ENCODE results near the gene CBFB. TPM values are rescaled to one million over a fixed set of nuclear protein-coding genes. Genes with fewer than 3 reads are reported as not detected.

CBFB gene
- total and polyA plus RNA-seq, 2 of the 4 experiments (the other 2 are of a cell fraction) = 44.2 to 48.0 TPM

- 100% methylated on average over 1 of the region's 9 CpGs; no CpG with 5 or more reads in 1 of the 2 experiments for WGBS, 2 experiments (ENCODE audit: extremely low coverage in 2 of 2, insufficient read length in 1 of 2)
- H3K27ac ChIP-seq (ENCODE audit: insufficient read depth, low read length) = no peak overlapping the region
- H2BK20ac ChIP-seq (ENCODE audit: low read depth, low read length) = no peak overlapping the region
- no peak overlapping the region for H3K9ac ChIP-seq (ENCODE audit: low read depth, low read length)
- H2AK5ac ChIP-seq (ENCODE audit: low read depth, low read length) = no peak overlapping the region
- H3K9me1 ChIP-seq (ENCODE audit: insufficient read depth, low read length) = peaks cover 4% of the 10 kb centered on the region; the same call in 1 of the 2 replicates
- H2AFZ ChIP-seq (replicated peaks; ENCODE audit: low read length, poor library complexity) = no peak overlapping the region
- ChIA-PET CTCF (no interaction called here), POLR2A (ENCODE audit: unreplicated experiment) (no interaction called here)
- H4K5ac ChIP-seq (ENCODE audit: low read depth, low read length) = no peak overlapping the region
- H3K27me3 ChIP-seq (ENCODE audit: control insufficient read depth, insufficient read depth, low read length) = no peaks in the 10 kb centered on the region
- no peak overlapping the region for H4K8ac ChIP-seq (ENCODE audit: low read depth in 2 of 2, low read length in 2 of 2)
- no peak overlapping the region for H3K4me2 ChIP-seq (ENCODE audit: low read depth, low read length)
- H3K56ac ChIP-seq (ENCODE audit: extremely low read depth, insufficient read depth, low read length) = no peak overlapping the region
- H3K4me3 ChIP-seq (ENCODE audit: insufficient read depth, low read depth, low read length) = no peak overlapping the region
- H2BK15ac ChIP-seq (ENCODE audit: low read depth, low read length) = no peak overlapping the region
- no peak overlapping the region for H3K18ac ChIP-seq (ENCODE audit: low read depth, low read length)
- H3K14ac ChIP-seq (replicated peaks; ENCODE audit: low read depth, low read length) = no peak overlapping the region
- no peak overlapping the region for H2BK5ac ChIP-seq (ENCODE audit: low read depth, low read length, poor library complexity, severe bottlenecking)
- no peak for DNase-seq
- no peaks in the 10 kb centered on the region; the same call in 1 of the 2 replicates for H4K20me1 ChIP-seq (ENCODE audit: insufficient read depth, low read length)
- no peaks in the 10 kb centered on the region for H3K4me1 ChIP-seq (ENCODE audit: control insufficient read depth, insufficient read depth, low read length)
- dilution Hi-C loops (cut with HindIII; ENCODE audit: low sequenced_read_pairs, unreplicated experiment) = no loop called here
- no peaks in the 10 kb centered on the region for H3K9me3 ChIP-seq (ENCODE audit: control insufficient read depth, insufficient read depth, low read length)
- H3K79me1 ChIP-seq (ENCODE audit: low read depth in 1 of 2, low read length in 2 of 2) = peaks cover 0 to 1% of the 10 kb centered on the region in 2 experiments; a peak in 2 of 4 replicates
- ATAC-seq (ENCODE audit: low read depth) = no peak
- H3K23ac ChIP-seq (ENCODE audit: low read depth, low read length) = no peak overlapping the region
- H3K36me3 ChIP-seq (ENCODE audit: control insufficient read depth, insufficient read depth, low read length) = peaks cover 69% of the 10 kb centered on the region
- no peak overlapping the region for H2AK9ac ChIP-seq (replicated peaks; ENCODE audit: low read depth, low read length, poor library complexity)
- BruUV-seq (replicated peaks) = no TSS peak
- intact Hi-C loops (cut with micrococcal nuclease) = no loop called here
- no peak overlapping the region for H2BK120ac ChIP-seq (ENCODE audit: low read depth, low read length)
- in situ Hi-C loops (cut with MboI; ENCODE audit: low sequenced_read_pairs) = no loop called here
- TF ChIP-seq SMC3 (IDR thresholded peaks at IDR 0.05; ENCODE audit: low read depth, low read length) (no peak), CHD1 (IDR thresholded peaks at IDR 0.05; ENCODE audit: low read depth, low read length) (no peak), FOS (IDR thresholded peaks at IDR 0.05; ENCODE audit: low read depth, low read length) (no peak), RAD21 (IDR thresholded peaks at IDR 0.05; ENCODE audit: low read length) (no peak), MAZ (IDR thresholded peaks at IDR 0.05; ENCODE audit: borderline replicate concordance, low read depth, low read length) (no peak), NFE2L2 (IDR thresholded peaks at IDR 0.05; ENCODE audit: low read depth, low read length) (no peak), MAFK (IDR thresholded peaks at IDR 0.05; ENCODE audit: low read depth, low read length) (no peak), BHLHE40 (IDR thresholded peaks at IDR 0.05; ENCODE audit: low read depth, low read length) (no peak), POLR2A (IDR thresholded peaks at IDR 0.05; ENCODE audit: low read depth, low read length) (no peak)
- H3K4ac ChIP-seq (ENCODE audit: low read depth, low read length) = no peak overlapping the region
- H4K91ac ChIP-seq (ENCODE audit: insufficient read depth, low read depth, low read length) = no peak overlapping the region
Observed at GRCh38 chr16:67142342-67142741, 113.4 kb downstream of the CBFB start.

Data from IMR-90 (cell line).